ENCODE measurements around the gene SHFL. TPM values are rescaled to one million over a fixed set of nuclear protein-coding genes. Genes with fewer than 3 reads are reported as not detected.

The SHFL gene
- total and polyA plus RNA-seq, 2 of the 8 experiments (the other 6 are each of a cell fraction or from before 2014, with no cell fraction given): 25.3 to 37.1 TPM

- Histone ChIP-seq H3K79me2 (ENCODE audit: control insufficient read depth in 1 of 2, insufficient read depth in 2 of 2, low read length in 2 of 2) (no peaks in the 10 kb centered on the region), H3K27me3 (replicated peaks in 1 of 4; ENCODE audit: control insufficient read depth in 3 of 4, extremely low read depth in 1 of 4, insufficient read depth in 3 of 4, low read length in 3 of 4) (no peaks in the 10 kb centered on the region), H3K4me2 (ENCODE audit: insufficient read depth in 1 of 2, low read depth in 2 of 2, low read length in 2 of 2) (no peak overlapping the region), H4K91ac (replicated peaks; ENCODE audit: insufficient read length, low read length) (no peak overlapping the region), H3K56ac (replicated peaks; ENCODE audit: insufficient read length, low read depth, low read length) (no peak overlapping the region), H2BK5ac (ENCODE audit: low read depth, low read length) (no peak overlapping the region), H2AFZ (ENCODE audit: low read length) (no peak overlapping the region), H3K4me3 (ENCODE audit: extremely low read depth in 1 of 4, insufficient read depth in 2 of 4, low read depth in 3 of 4, low read length in 4 of 4) (no peak overlapping the region), H4K20me1 (replicated peaks in 1 of 2; ENCODE audit: control insufficient read depth in 1 of 2, insufficient read depth in 2 of 2, low read length in 2 of 2) (peaks cover 8 to 30% of the 10 kb centered on the region in 2 experiments), H2BK15ac (ENCODE audit: low read length) (no peak overlapping the region), H3K23ac (ENCODE audit: insufficient read length) (no peak overlapping the region), H3K4ac (replicated peaks; ENCODE audit: insufficient read length, low read depth, low read length) (no peak overlapping the region), H4K5ac (ENCODE audit: insufficient read length, low read depth, low read length) (no peak overlapping the region), H3K4me1 (replicated peaks in 1 of 4; ENCODE audit: control insufficient read depth in 3 of 4, insufficient read depth in 4 of 4, low read length in 3 of 4) (no peaks in the 10 kb centered on the region), H3K9me3 (ENCODE audit: insufficient read depth in 2 of 2, low read depth in 1 of 2, low read length in 1 of 2) (no peaks in the 10 kb centered on the region), H2BK120ac (replicated peaks; ENCODE audit: low read depth, low read length) (no peak overlapping the region), H3K23me2 (ENCODE audit: low read depth, low read length) (no peaks in the 10 kb centered on the region), H3K14ac (ENCODE audit: insufficient read length) (no peak overlapping the region), H3K18ac (ENCODE audit: extremely low read depth, low read length) (no peak overlapping the region), H3K9ac (replicated peaks in 1 of 4; ENCODE audit: extremely low read depth in 1 of 4, low read depth in 3 of 4, low read length in 3 of 4) (no peak overlapping the region), H3K27ac (ENCODE audit: low read depth, low read length) (no peak overlapping the region), H3K36me3 (ENCODE audit: control insufficient read depth in 2 of 4, insufficient read depth in 4 of 4, low read length in 3 of 4) (peaks cover 56 to 98% (median 91%) of the 10 kb centered on the region in 4 experiments), H2AK5ac (ENCODE audit: low read depth, low read length) (no peak overlapping the region), H4K8ac (ENCODE audit: extremely low read depth, insufficient read depth, low read length) (no peak overlapping the region), H2BK20ac (ENCODE audit: low read length) (no peak overlapping the region), H3K79me1 (ENCODE audit: low read depth, low read length) (no peaks in the 10 kb centered on the region), H2BK12ac (ENCODE audit: low read depth, low read length) (no peak overlapping the region)
- CTCF ChIA-PET (ENCODE audit: partially characterized antibody): interaction anchor here (0.6 to 1.3 kb wide), 7 partner anchors 8 to 412 kb away, joined by 3 read pairs; no protein-coding TSS in a partner anchor
- WGBS, 2 experiments (ENCODE audit: extremely low coverage in 1 of 2, insufficient coverage in 1 of 2, insufficient read length in 1 of 2, insufficient replicate concordance in 2 of 2, low coverage in 1 of 2, low lambda C conversion rate in 2 of 2, missing lambda C conversion rate in 1 of 2): 92% methylated on average over 23 of the region's 23 CpGs; no CpG with 5 or more reads in 1 of the 2 experiments
- DNase-seq (ENCODE audit: low read depth in 1 of 2, low spot score in 2 of 2): no peak
- POLR2A ChIA-PET (ENCODE audit: partially characterized antibody): interaction anchor here (1.0 to 29.1 kb wide), 2 partner anchors 23 to 30 kb away, joined by 3 to 412 read pairs; partner anchors contain the start of genes ANGPTL6, P2RY11 and PPAN
- FAIRE-seq: no peak
- TF ChIP-seq RFX5 (IDR thresholded peaks at IDR 0.05; ENCODE audit: borderline replicate concordance, low read depth, low read length): no peak
- TF ChIP-seq, protein P1, sequence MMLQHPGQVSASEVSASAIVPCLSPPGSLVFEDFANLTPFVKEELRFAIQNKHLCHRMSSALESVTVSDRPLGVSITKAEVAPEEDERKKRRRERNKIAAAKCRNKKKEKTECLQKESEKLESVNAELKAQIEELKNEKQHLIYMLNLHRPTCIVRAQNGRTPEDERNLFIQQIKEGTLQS (IDR thresholded peaks at IDR 0.05; ENCODE audit: insufficient read depth, low read depth, low read length): no peak
These were observed 53.8 kb downstream of the SHFL start for GRCh38 chr19:10139952-10140351.
